ENCODE data around the gene HPS1. TPM values are rescaled to one million over a fixed set of nuclear protein-coding genes. Genes with fewer than 3 reads are reported as not detected.

The HPS1 gene
- total RNA-seq, 1 donor from 2014 or later = 16.0 TPM

GRCh38 chr10:98404571-98405359 lies 42.0 kb downstream of the HPS1 start:
- Histone ChIP-seq H3F3A (ENCODE audit: low read depth) (no peaks in the 10 kb centered on the region), H3K36me3 (no peaks in the 10 kb centered on the region), H2AFZ (replicated peaks) (no peak overlapping the region), H3K4me2 (no peak overlapping the region), H3K9me3 (ENCODE audit: low read depth) (no peaks in the 10 kb centered on the region), H3K9ac (no peak overlapping the region), H3K27ac (no peak overlapping the region), H3K79me2 (ENCODE audit: low read depth) (no peaks in the 10 kb centered on the region), H3K4me1 (no peaks in the 10 kb centered on the region), H4K20me1 (ENCODE audit: low read depth) (no peaks in the 10 kb centered on the region), H3K4me3 (no peak overlapping the region), H3K27me3 (no peaks in the 10 kb centered on the region)
- H3K27ac Mint-ChIP-seq = no peak overlapping the region
- TF ChIP-seq CTCF (IDR thresholded peaks at IDR 0.05) (no peak), EZH2phosphoT487 (IDR thresholded peaks at IDR 0.05) (no peak), EZH2 (IDR thresholded peaks at IDR 0.05) (no peak)
- H3K27me3 Mint-ChIP-seq (ENCODE audit: insufficient read depth, low read depth) = peaks cover 2% of the 10 kb centered on the region
- H3K4me3 Mint-ChIP-seq = no peak overlapping the region
- H3K4me1 Mint-ChIP-seq = peaks cover 13% of the 10 kb centered on the region
- no peak for DNase-seq (ENCODE audit: low spot score)
- H3K36me3 Mint-ChIP-seq = no peaks in the 10 kb centered on the region
- H3K9me3 Mint-ChIP-seq = no peaks in the 10 kb centered on the region

GRCh38 chr10:98403812-98404504 lies 42.8 kb downstream of the HPS1 start:
- H3K9ac ChIP-seq = no peak overlapping the region
- no peak overlapping the region for H3K4me2 ChIP-seq
- H3K9me3 Mint-ChIP-seq = no peaks in the 10 kb centered on the region

GRCh38 chr10:98402931-98403718 lies 43.6 kb downstream of the HPS1 start:
- H3K4me1 Mint-ChIP-seq = peaks cover 10% of the 10 kb centered on the region
- no peaks in the 10 kb centered on the region for H3K36me3 ChIP-seq
- no peaks in the 10 kb centered on the region for H3K4me1 ChIP-seq
- no peaks in the 10 kb centered on the region for H3F3A ChIP-seq (ENCODE audit: low read depth)
- no peaks in the 10 kb centered on the region for H3K27me3 ChIP-seq
- H3K27ac ChIP-seq = no peak overlapping the region
- H3K9me3 Mint-ChIP-seq = no peaks in the 10 kb centered on the region
- no peak overlapping the region for H2AFZ ChIP-seq (replicated peaks)
- no peak for DNase-seq (ENCODE audit: low spot score)
- H3K36me3 Mint-ChIP-seq = no peaks in the 10 kb centered on the region
- TF ChIP-seq EZH2 (IDR thresholded peaks at IDR 0.05) (no peak), EZH2phosphoT487 (IDR thresholded peaks at IDR 0.05) (no peak), CTCF (IDR thresholded peaks at IDR 0.05) (no peak)
- H3K4me3 ChIP-seq = no peak overlapping the region
- peaks cover 2% of the 10 kb centered on the region for H3K27me3 Mint-ChIP-seq (ENCODE audit: insufficient read depth, low read depth)
- H3K9me3 ChIP-seq (ENCODE audit: low read depth) = no peaks in the 10 kb centered on the region
- no peak overlapping the region for H3K27ac Mint-ChIP-seq
- H3K4me3 Mint-ChIP-seq = no peak overlapping the region
- H3K79me2 ChIP-seq (ENCODE audit: low read depth) = no peaks in the 10 kb centered on the region
- no peak overlapping the region for H3K4me2 ChIP-seq
- H3K9ac ChIP-seq = no peak overlapping the region
- no peaks in the 10 kb centered on the region for H4K20me1 ChIP-seq (ENCODE audit: low read depth)

More at GRCh38 chr10:98403812-98404504, 42.8 kb downstream of the HPS1 start:
- Histone ChIP-seq H3K4me3 (no peak overlapping the region), H3K27ac (no peak overlapping the region), H3K27me3 (no peaks in the 10 kb centered on the region), H3F3A (ENCODE audit: low read depth) (no peaks in the 10 kb centered on the region), H3K4me1 (no peaks in the 10 kb centered on the region), H3K36me3 (no peaks in the 10 kb centered on the region), H3K79me2 (ENCODE audit: low read depth) (no peaks in the 10 kb centered on the region), H4K20me1 (ENCODE audit: low read depth) (no peaks in the 10 kb centered on the region), H2AFZ (replicated peaks) (no peak overlapping the region), H3K9me3 (ENCODE audit: low read depth) (no peaks in the 10 kb centered on the region)
- no peak overlapping the region for H3K4me3 Mint-ChIP-seq
- peaks cover 10% of the 10 kb centered on the region for H3K4me1 Mint-ChIP-seq
- no peaks in the 10 kb centered on the region for H3K36me3 Mint-ChIP-seq
- H3K27ac Mint-ChIP-seq = no peak overlapping the region
- peaks cover 2% of the 10 kb centered on the region for H3K27me3 Mint-ChIP-seq (ENCODE audit: insufficient read depth, low read depth)
- no peak for DNase-seq (ENCODE audit: low spot score)
- TF ChIP-seq EZH2phosphoT487 (IDR thresholded peaks at IDR 0.05) (no peak), EZH2 (IDR thresholded peaks at IDR 0.05) (no peak), CTCF (IDR thresholded peaks at IDR 0.05) (no peak)

All from neural progenitor cell (in vitro differentiated cells).